ENCODE results near the gene ZEB2. TPM values are rescaled to one million over a fixed set of nuclear protein-coding genes. Genes with fewer than 3 reads are reported as not detected.

Gene ZEB2
- total RNA-seq, 2 experiments from 2014 or later, result 4.0 to 16.9 TPM

GRCh38 chr2:144515696-144516410, 4.1 kb downstream of the ZEB2 start:
- ChIA-PET POLR2A (no interaction called here), CTCF (ENCODE audit: unreplicated experiment) (no interaction called here)
- Histone ChIP-seq H4K20me1 (ENCODE audit: insufficient read depth, low read length) (peaks cover 20% of the 10 kb centered on the region; the same call in 1 of the 2 replicates), H3K4me2 (ENCODE audit: low read length) (peak overlapping the region; percentile 81), H3K79me2 (ENCODE audit: insufficient read depth, low read depth, low read length) (no peaks in the 10 kb centered on the region), H3K27ac (ENCODE audit: low read depth, low read length, poor library complexity, severe bottlenecking) (no peak overlapping the region), H3K4me3 (ENCODE audit: low read depth, low read length, poor library complexity, severe bottlenecking) (peak overlapping the region; percentile 83), H2AFZ (ENCODE audit: low read length) (0 out of 2 replicates have a peak overlapping the region, but pooled peaks have one; percentile 20), H3K36me3 (ENCODE audit: insufficient read depth, low read length) (no peaks in the 10 kb centered on the region), H3K9me2 (ENCODE audit: insufficient read depth, low read length) (no peaks in the 10 kb centered on the region), H3K4me1 (ENCODE audit: insufficient read depth, low read length, poor library complexity, severe bottlenecking) (peaks cover 36% of the 10 kb centered on the region), H3K9me3 (ENCODE audit: low read length) (no peaks in the 10 kb centered on the region)
- TF ChIP-seq, protein P1, sequence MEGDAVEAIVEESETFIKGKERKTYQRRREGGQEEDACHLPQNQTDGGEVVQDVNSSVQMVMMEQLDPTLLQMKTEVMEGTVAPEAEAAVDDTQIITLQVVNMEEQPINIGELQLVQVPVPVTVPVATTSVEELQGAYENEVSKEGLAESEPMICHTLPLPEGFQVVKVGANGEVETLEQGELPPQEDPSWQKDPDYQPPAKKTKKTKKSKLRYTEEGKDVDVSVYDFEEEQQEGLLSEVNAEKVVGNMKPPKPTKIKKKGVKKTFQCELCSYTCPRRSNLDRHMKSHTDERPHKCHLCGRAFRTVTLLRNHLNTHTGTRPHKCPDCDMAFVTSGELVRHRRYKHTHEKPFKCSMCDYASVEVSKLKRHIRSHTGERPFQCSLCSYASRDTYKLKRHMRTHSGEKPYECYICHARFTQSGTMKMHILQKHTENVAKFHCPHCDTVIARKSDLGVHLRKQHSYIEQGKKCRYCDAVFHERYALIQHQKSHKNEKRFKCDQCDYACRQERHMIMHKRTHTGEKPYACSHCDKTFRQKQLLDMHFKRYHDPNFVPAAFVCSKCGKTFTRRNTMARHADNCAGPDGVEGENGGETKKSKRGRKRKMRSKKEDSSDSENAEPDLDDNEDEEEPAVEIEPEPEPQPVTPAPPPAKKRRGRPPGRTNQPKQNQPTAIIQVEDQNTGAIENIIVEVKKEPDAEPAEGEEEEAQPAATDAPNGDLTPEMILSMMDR (conservative IDR thresholded peaks at IDR 0.05; ENCODE audit: low read length), result 0 out of 2 replicates have a peak, but pooled peaks have one; percentile 11
- peak; percentile 85; the same call in 1 of the 2 replicates for TF ChIP-seq EZH2phosphoT487 (IDR thresholded peaks at IDR 0.05; ENCODE audit: borderline replicate concordance, low read depth, low read length)
- DNase-seq (ENCODE audit: low spot score), result peak; percentile 44
- intact Hi-C loops (cut with micrococcal nuclease; ENCODE audit: unreplicated experiment), result loop anchor here (5.0 to 10.0 kb wide), 2 partner anchors 529 to 896 kb away; no protein-coding TSS in a partner anchor
- BruUV-seq (replicated peaks), result no TSS peak

DNA sequence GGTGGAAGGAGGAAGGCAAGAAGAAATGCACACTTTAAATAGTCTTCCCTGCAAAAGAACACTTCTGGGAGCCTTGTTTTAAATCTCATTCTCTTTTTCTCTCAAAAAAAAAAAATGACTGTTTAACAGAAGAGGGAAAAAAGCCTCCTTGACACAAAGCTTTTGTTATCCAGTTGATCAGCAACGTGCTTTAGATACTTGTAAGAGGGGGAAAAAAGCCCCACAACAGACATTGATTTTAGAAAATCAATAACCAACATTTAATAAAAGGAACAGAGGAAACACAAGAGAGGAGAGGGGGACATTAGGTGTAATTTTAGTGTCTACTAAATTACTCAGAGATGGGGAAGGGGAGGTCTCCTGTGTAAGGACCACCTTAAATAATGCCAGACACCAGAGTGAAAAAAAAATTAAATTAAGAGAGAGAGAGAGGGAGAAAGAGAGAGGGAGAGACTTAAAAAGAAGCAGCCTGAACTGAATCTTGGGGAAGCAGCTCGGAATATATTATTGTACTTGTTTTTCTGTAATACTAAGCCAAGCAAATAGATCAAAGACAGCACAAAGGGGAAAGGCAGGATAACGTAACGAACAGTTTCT, 4.7 kb downstream of the ZEB2 start:
- H3K27ac ChIP-seq (ENCODE audit: low read depth, low read length, poor library complexity, severe bottlenecking), result no peak overlapping the region
- H3K4me2 ChIP-seq (ENCODE audit: low read length), result peak overlapping the region; percentile 81
- intact Hi-C loops (cut with micrococcal nuclease; ENCODE audit: unreplicated experiment), result loop anchor here (5.0 to 10.0 kb wide), 2 partner anchors 530 to 897 kb away; no protein-coding TSS in a partner anchor
- H2AFZ ChIP-seq (ENCODE audit: low read length), result no peak overlapping the region
- H3K36me3 ChIP-seq (ENCODE audit: insufficient read depth, low read length), result no peaks in the 10 kb centered on the region
- H3K4me1 ChIP-seq (ENCODE audit: insufficient read depth, low read length, poor library complexity, severe bottlenecking), result peaks cover 37% of the 10 kb centered on the region
- no peaks in the 10 kb centered on the region for H3K9me3 ChIP-seq (ENCODE audit: low read length)
- DNase-seq (ENCODE audit: low spot score), result no peak
- H3K4me3 ChIP-seq (ENCODE audit: low read depth, low read length, poor library complexity, severe bottlenecking), result peak overlapping the region; percentile 83
- CTCF ChIA-PET (ENCODE audit: unreplicated experiment), result no interaction called here
- BruUV-seq (replicated peaks), result no TSS peak
- no peak for TF ChIP-seq EZH2phosphoT487 (IDR thresholded peaks at IDR 0.05; ENCODE audit: borderline replicate concordance, low read depth, low read length)
- TF ChIP-seq, protein P1 (conservative IDR thresholded peaks at IDR 0.05; ENCODE audit: low read length), result no peak
- POLR2A ChIA-PET, result interaction anchor here (0.6 to 0.7 kb wide), 2 partner anchors 327 to 1234 kb away, joined by 3 read pairs; no protein-coding TSS in a partner anchor
- no peaks in the 10 kb centered on the region for H3K79me2 ChIP-seq (ENCODE audit: insufficient read depth, low read depth, low read length)
- H3K9me2 ChIP-seq (ENCODE audit: insufficient read depth, low read length), result no peaks in the 10 kb centered on the region
- H4K20me1 ChIP-seq (ENCODE audit: insufficient read depth, low read length), result peaks cover 20% of the 10 kb centered on the region; the same call in 1 of the 2 replicates

Data from OCI-LY7 (cell line).